GM23248 (cell line): ENCODE results near the gene RDH11. TPM values are rescaled to one million over a fixed set of nuclear protein-coding genes. Genes with fewer than 3 reads are reported as not detected.

Experiments used
- DNase-seq: peaks from one replicate; pipeline ENCODE4 v3.0.0-alpha.2; 2015
- H2AFZ ChIP-seq: fragments of 200-600 bp; sonication (generic); 2 replicates; pipeline ENCODE4 v1.6.1; 2016; ENCODE audit warnings: antibody characterized with exemption
- H3F3A ChIP-seq: fragments of 200-600 bp; sonication (generic); 2 replicates; pipeline ENCODE4 v1.6.1; 2016; ENCODE audit warnings: mild to moderate bottlenecking, antibody characterized with exemption, mixed run types; ENCODE audit not compliant: insufficient read depth
- H3K27ac ChIP-seq: fragments of 200-600 bp; sonication (generic); 2 replicates; pipeline ENCODE4 v1.5.1; 2016; ENCODE audit warnings: mild to moderate bottlenecking
- H3K27me3 ChIP-seq: fragments of 200-600 bp; sonication (generic); replicated peaks from 2 replicates; pipeline ENCODE4 v1.6.1; 2016; ENCODE audit warnings: mild to moderate bottlenecking; ENCODE audit not compliant: insufficient read depth
- H3K36me3 ChIP-seq: fragments of 200-600 bp; sonication (generic); 2 replicates; pipeline ENCODE4 v1.6.1; 2016; ENCODE audit warnings: low read depth, mild to moderate bottlenecking
- H3K4me1 ChIP-seq: fragments of 200-600 bp; sonication (generic); 2 replicates; pipeline ENCODE4 v1.6.1; 2016; ENCODE audit warnings: mild to moderate bottlenecking; ENCODE audit not compliant: insufficient read depth
- H3K4me2 ChIP-seq: fragments of 200-600 bp; sonication (generic); one replicate; pipeline ENCODE4 v1.6.1; 2016; ENCODE audit warnings: mild to moderate bottlenecking; ENCODE audit not compliant: unreplicated experiment
- H3K4me3 ChIP-seq: fragments of 200-600 bp; sonication (generic); 2 replicates; pipeline ENCODE4 v1.5.1; 2016; ENCODE audit warnings: mild to moderate bottlenecking
- H3K79me2 ChIP-seq: fragments of 200-600 bp; sonication (generic); 2 replicates; pipeline ENCODE4 v1.6.1; 2016; ENCODE audit warnings: mild to moderate bottlenecking; ENCODE audit not compliant: insufficient read depth
- H3K9ac ChIP-seq: fragments of 200-600 bp; sonication (generic); 2 replicates; pipeline ENCODE4 v1.6.1; 2016; ENCODE audit warnings: mild to moderate bottlenecking
- H3K9me2 ChIP-seq: fragments of 200-600 bp; sonication (generic); 2 replicates; pipeline ENCODE4 v1.6.1; 2016; ENCODE audit warnings: mixed run types, mild to moderate bottlenecking, moderate library complexity; ENCODE audit not compliant: insufficient read depth
- H3K9me3 ChIP-seq: fragments of 200-600 bp; sonication (generic); one replicate; pipeline ENCODE4 v1.6.1; 2017; ENCODE audit warnings: low read depth
- H4K20me1 ChIP-seq: fragments of 200-600 bp; sonication (generic); 2 replicates; pipeline ENCODE4 v1.6.0; 2016; ENCODE audit not compliant: insufficient read depth
- EZH2 ChIP-seq: fragments of 200-600 bp; sonication (generic); IDR thresholded peaks from 2 replicates; pipeline ENCODE4 v1.6.1; 2018; ENCODE audit warnings: antibody characterized with exemption, mild to moderate bottlenecking; ENCODE audit not compliant: insufficient read depth, poor library complexity, severe bottlenecking
- EZH2phosphoT487 ChIP-seq: fragments of 200-600 bp; sonication (generic); IDR thresholded peaks from 2 replicates; pipeline ENCODE4 v1.6.1; 2018; ENCODE audit warnings: antibody characterized with exemption, moderate library complexity, mild to moderate bottlenecking, low read depth; ENCODE audit not compliant: insufficient read depth
- WGBS, 2 experiments: methylation state at CpG; one replicate each; pipeline ENCODE4 v1.1.6; 2015 to 2017; ENCODE audit warnings: low lambda C conversion rate in 2 of 2, low coverage in 1 of 2; ENCODE audit errors: missing lambda C conversion rate in 2 of 2; 5-methylcytosine and 5-hydroxymethylcytosine counted together
- in situ Hi-C: fragments of 300-500 bp; cut with MboI; formaldehyde crosslinking; loops from 2 replicates; pipeline ENCODE4 v1.15.0; 2020
- polyA plus RNA-seq: library from polyadenylated mRNA; unstranded; fragments of >200 nt; fragmentation: Nextera tagmentation; extraction: Ambion mirVana; gene quantifications from 2 replicates; pipeline ENCODE4 v1.2.1, GENCODE V29; 2016
- total RNA-seq: library from RNA; depleted of rRNA; stranded (reverse); fragments of >200 nt; shearing (Covaris generic); gene quantifications from 2 replicates; pipeline ENCODE4 v1.2.3, GENCODE V29; 2014

Gene RDH11
- total and polyA plus RNA-seq, 2 experiments from 2014 or later, result 56.7 to 59.1 TPM

- in situ Hi-C loops, result no loop called here
- Histone ChIP-seq H3K9me3 (no peaks in the 10 kb centered on the region), H2AFZ (no peak overlapping the region), H3K27ac (no peak overlapping the region), H3K36me3 (no peaks in the 10 kb centered on the region), H3K4me2 (no peak overlapping the region), H3K4me3 (no peak overlapping the region), H3K27me3 (peaks cover 52% of the 10 kb centered on the region), H3K9ac (no peak overlapping the region), H3F3A (no peaks in the 10 kb centered on the region), H4K20me1 (no peaks in the 10 kb centered on the region), H3K4me1 (no peaks in the 10 kb centered on the region), H3K79me2 (no peaks in the 10 kb centered on the region), H3K9me2 (no peaks in the 10 kb centered on the region)
- no peak for DNase-seq
- no peak for TF ChIP-seq EZH2
Observed at GRCh38 chr14:67728258-67728657, 32.7 kb upstream of the RDH11 start.

GRCh38 chr14:67727361-67727760, 31.8 kb upstream of the RDH11 start:
- DNase-seq, result no peak
- Histone ChIP-seq H3K79me2 (no peaks in the 10 kb centered on the region), H3K4me3 (no peak overlapping the region), H3F3A (no peaks in the 10 kb centered on the region), H3K9ac (no peak overlapping the region), H3K27me3 (peaks cover 61% of the 10 kb centered on the region), H3K4me1 (no peaks in the 10 kb centered on the region), H4K20me1 (no peaks in the 10 kb centered on the region), H3K4me2 (no peak overlapping the region), H3K36me3 (no peaks in the 10 kb centered on the region), H2AFZ (no peak overlapping the region), H3K9me3 (no peaks in the 10 kb centered on the region), H3K9me2 (no peaks in the 10 kb centered on the region), H3K27ac (no peak overlapping the region)
- WGBS, 2 experiments, result 65 to 74% methylated on average over 7 of the region's 7 CpGs
- TF ChIP-seq EZH2, result no peak
- no peak for TF ChIP-seq EZH2phosphoT487
- in situ Hi-C loops, result no loop called here

GRCh38 chr14:67725171-67725570, 29.6 kb upstream of the RDH11 start:
- TF ChIP-seq EZH2, result no peak
- TF ChIP-seq EZH2phosphoT487, result no peak
- Histone ChIP-seq H3K9me2 (no peaks in the 10 kb centered on the region), H2AFZ (no peak overlapping the region), H3K36me3 (no peaks in the 10 kb centered on the region), H3K4me2 (no peak overlapping the region), H3F3A (no peaks in the 10 kb centered on the region), H3K79me2 (no peaks in the 10 kb centered on the region), H3K9me3 (no peaks in the 10 kb centered on the region), H3K4me1 (no peaks in the 10 kb centered on the region), H4K20me1 (no peaks in the 10 kb centered on the region), H3K4me3 (no peak overlapping the region), H3K27me3 (peaks cover 74% of the 10 kb centered on the region), H3K9ac (no peak overlapping the region), H3K27ac (no peak overlapping the region)
- in situ Hi-C loops, result no loop called here
- no peak for DNase-seq
- 74 to 75% methylated on average over 5 of the region's 5 CpGs for WGBS, 2 experiments

- Histone ChIP-seq H3K4me2 (no peak overlapping the region), H2AFZ (no peak overlapping the region), H3K9me2 (no peaks in the 10 kb centered on the region), H3K36me3 (no peaks in the 10 kb centered on the region), H3K79me2 (no peaks in the 10 kb centered on the region), H4K20me1 (no peaks in the 10 kb centered on the region), H3K4me1 (no peaks in the 10 kb centered on the region), H3F3A (no peaks in the 10 kb centered on the region), H3K9me3 (no peaks in the 10 kb centered on the region), H3K4me3 (no peak overlapping the region), H3K27ac (no peak overlapping the region), H3K27me3 (peaks cover 63% of the 10 kb centered on the region), H3K9ac (no peak overlapping the region)
- DNase-seq, result peak; percentile 42
- 20 to 21% methylated on average over 3 of the region's 3 CpGs for whole genome bisulfite sequencing, 2 experiments
- TF ChIP-seq EZH2 (no peak), EZH2phosphoT487 (no peak)
- in situ Hi-C loops, result no loop called here
Observed at GRCh38 chr14:67722293-67722692, 26.7 kb upstream of the RDH11 start.

- no peak overlapping the region for H2AFZ ChIP-seq
- no peak overlapping the region for H3K27ac ChIP-seq
- no peaks in the 10 kb centered on the region for H3K9me3 ChIP-seq
- H3K36me3 ChIP-seq, result no peaks in the 10 kb centered on the region
- H3K4me3 ChIP-seq, result no peak overlapping the region
- H3K9me2 ChIP-seq, result no peaks in the 10 kb centered on the region
- WGBS, 2 experiments, result 44 to 46% methylated on average over 5 of the region's 5 CpGs
- H3K27me3 ChIP-seq, result peaks cover 63% of the 10 kb centered on the region
- no peaks in the 10 kb centered on the region for H3K4me1 ChIP-seq
- TF ChIP-seq EZH2 (no peak), EZH2phosphoT487 (no peak)
- no peaks in the 10 kb centered on the region for H4K20me1 ChIP-seq
- DNase-seq, result no peak
- in situ Hi-C loops, result no loop called here
- no peak overlapping the region for H3K4me2 ChIP-seq
- no peaks in the 10 kb centered on the region for H3K79me2 ChIP-seq
- H3K9ac ChIP-seq, result no peak overlapping the region
- H3F3A ChIP-seq, result no peaks in the 10 kb centered on the region
Observed at GRCh38 chr14:67721875-67722274, 26.3 kb upstream of the RDH11 start.
